NCI-H2081 treated with DMSO at 0.1 percent for 48 hours (cell line): ENCODE measurements around the gene IPMK.

Source experiments
- DNase-seq: peaks from one replicate; lab custom pipeline; 2025; lab: John Stamatoyannopoulos, UW

The IPMK gene

GRCh38 chr10:58267713-58268453, at the start of gene IPMK:
IPMK (minus strand) TSS chr10:58267894; CDS start chr10:58267611, 283 bp downstream.
- DNase-seq = no peak

GRCh38 chr10:58316874-58317273, 49.2 kb upstream of the IPMK start:
- no peak for DNase-seq

GRCh38 chr10:58311026-58311425, 43.3 kb upstream of the IPMK start:
- DNase-seq = no peak

- DNase-seq = no peak
These were observed 40.0 kb upstream of the IPMK start for GRCh38 chr10:58307676-58308075.

- DNase-seq = peak; percentile 6
These were observed 38.1 kb upstream of the IPMK start for GRCh38 chr10:58305821-58306220.

GRCh38 chr10:58304099-58304633, 36.5 kb upstream of the IPMK start:
- no peak for DNase-seq

GRCh38 chr10:58302254-58302653, 34.6 kb upstream of the IPMK start:
- no peak for DNase-seq

GRCh38 chr10:58300676-58301075, 33.0 kb upstream of the IPMK start:
- DNase-seq = no peak

GRCh38 chr10:58299580-58299979, 31.9 kb upstream of the IPMK start:
- no peak for DNase-seq

GRCh38 chr10:58293989-58294388, 26.3 kb upstream of the IPMK start:
- DNase-seq = no peak

- DNase-seq = peak; percentile 7
These were observed 24.0 kb upstream of the IPMK start for GRCh38 chr10:58291538-58292174.

GRCh38 chr10:58282615-58283014, 14.9 kb upstream of the IPMK start:
- no peak for DNase-seq

GRCh38 chr10:58281092-58281752, 13.5 kb upstream of the IPMK start:
- no peak for DNase-seq

GRCh38 chr10:58280477-58280876, 12.8 kb upstream of the IPMK start:
- no peak for DNase-seq

GRCh38 chr10:58278962-58279307, 11.2 kb upstream of the IPMK start:
- no peak for DNase-seq

- DNase-seq = no peak
These were observed 10.7 kb upstream of the IPMK start for GRCh38 chr10:58278274-58278961.

GRCh38 chr10:58275908-58276307, 8.2 kb upstream of the IPMK start:
- no peak for DNase-seq

- no peak for DNase-seq
These were observed 7.6 kb upstream of the IPMK start for GRCh38 chr10:58275261-58275660.

GRCh38 chr10:58269782-58270290, 2.1 kb upstream of the IPMK start:
- no peak for DNase-seq

GRCh38 chr10:58268946-58269781, 1.5 kb upstream of the IPMK start, which contains the start of gene CISD1:
CISD1 (plus strand) TSS chr10:58269162; CDS start chr10:58269274, 112 bp downstream.
- DNase-seq = peak; percentile 83

- DNase-seq = no peak
These were observed 806 bp upstream of the IPMK start for GRCh38 chr10:58268454-58268945.
